VCaP (cell line): ENCODE data around the gene PRODH2.

Experiments
- H3K27ac ChIP-seq: fragments of 450-650 bp; 2 replicates; pipeline ENCODE4 v1.5.1; 2017
- TF ChIP-seq, protein P1 (sequence below): fragments of 450-650 bp; conservative IDR thresholded peaks from 2 replicates; pipeline ENCODE4 v1.5.1; 2017; ENCODE audit warnings: mild to moderate bottlenecking, moderate library complexity

The PRODH2 gene

DNA sequence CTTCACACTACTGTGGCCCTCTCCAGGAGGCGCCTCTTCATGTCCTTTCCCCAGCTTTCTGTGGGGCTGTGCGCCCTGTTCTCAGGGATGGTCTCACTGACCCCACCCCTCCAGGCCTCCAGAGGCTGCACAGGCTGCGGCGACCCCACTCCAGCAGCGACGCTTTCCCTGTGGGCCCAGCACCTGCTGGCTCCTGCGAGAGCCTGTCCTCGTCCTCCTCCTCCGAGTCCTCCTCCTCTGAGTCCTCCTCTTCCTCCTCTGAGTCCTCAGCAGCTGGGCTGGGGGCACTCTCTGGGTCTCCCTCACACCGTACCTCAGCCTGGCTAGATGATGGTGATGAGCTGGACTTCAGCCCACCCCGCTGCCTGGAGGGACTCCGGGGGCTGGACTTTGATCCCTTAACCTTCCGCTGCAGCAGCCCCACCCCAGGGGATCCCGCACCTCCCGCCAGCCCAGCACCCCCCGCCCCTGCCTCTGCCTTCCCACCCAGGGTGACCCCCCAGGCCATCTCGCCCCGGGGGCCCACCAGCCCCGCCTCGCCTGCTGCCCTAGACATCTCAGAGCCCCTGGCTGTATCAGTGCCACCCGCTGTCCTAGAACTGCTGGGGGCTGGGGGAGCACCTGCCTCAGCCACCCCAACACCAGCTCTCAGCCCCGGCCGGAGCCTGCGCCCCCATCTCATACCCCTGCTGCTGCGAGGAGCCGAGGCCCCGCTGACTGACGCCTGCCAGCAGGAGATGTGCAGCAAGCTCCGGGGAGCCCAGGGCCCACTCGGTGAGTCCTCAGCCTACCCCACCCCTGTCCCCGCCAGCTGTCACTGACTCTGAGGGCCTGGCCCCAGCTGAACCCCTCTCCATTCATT lies 26.1 kb downstream of the PRODH2 start:
- TF ChIP-seq, protein P1, sequence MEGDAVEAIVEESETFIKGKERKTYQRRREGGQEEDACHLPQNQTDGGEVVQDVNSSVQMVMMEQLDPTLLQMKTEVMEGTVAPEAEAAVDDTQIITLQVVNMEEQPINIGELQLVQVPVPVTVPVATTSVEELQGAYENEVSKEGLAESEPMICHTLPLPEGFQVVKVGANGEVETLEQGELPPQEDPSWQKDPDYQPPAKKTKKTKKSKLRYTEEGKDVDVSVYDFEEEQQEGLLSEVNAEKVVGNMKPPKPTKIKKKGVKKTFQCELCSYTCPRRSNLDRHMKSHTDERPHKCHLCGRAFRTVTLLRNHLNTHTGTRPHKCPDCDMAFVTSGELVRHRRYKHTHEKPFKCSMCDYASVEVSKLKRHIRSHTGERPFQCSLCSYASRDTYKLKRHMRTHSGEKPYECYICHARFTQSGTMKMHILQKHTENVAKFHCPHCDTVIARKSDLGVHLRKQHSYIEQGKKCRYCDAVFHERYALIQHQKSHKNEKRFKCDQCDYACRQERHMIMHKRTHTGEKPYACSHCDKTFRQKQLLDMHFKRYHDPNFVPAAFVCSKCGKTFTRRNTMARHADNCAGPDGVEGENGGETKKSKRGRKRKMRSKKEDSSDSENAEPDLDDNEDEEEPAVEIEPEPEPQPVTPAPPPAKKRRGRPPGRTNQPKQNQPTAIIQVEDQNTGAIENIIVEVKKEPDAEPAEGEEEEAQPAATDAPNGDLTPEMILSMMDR, result no peak
- no peak overlapping the region for H3K27ac ChIP-seq

DNA sequence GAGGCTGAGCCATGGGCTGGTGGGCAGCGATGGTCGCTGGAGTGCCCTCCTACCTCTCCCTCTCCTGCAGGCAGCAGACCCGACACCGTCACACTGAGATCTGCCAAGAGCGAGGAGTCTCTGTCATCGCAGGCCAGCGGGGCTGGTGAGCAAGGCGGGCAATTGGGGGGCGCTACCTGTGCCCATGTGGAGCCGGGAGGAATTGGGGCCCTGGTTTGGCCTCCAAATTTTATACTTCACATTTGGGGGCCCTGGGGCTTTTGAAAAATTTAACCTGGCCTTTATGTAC lies 27.4 kb downstream of the PRODH2 start:
- TF ChIP-seq, protein P1, result no peak
- no peak overlapping the region for H3K27ac ChIP-seq

DNA sequence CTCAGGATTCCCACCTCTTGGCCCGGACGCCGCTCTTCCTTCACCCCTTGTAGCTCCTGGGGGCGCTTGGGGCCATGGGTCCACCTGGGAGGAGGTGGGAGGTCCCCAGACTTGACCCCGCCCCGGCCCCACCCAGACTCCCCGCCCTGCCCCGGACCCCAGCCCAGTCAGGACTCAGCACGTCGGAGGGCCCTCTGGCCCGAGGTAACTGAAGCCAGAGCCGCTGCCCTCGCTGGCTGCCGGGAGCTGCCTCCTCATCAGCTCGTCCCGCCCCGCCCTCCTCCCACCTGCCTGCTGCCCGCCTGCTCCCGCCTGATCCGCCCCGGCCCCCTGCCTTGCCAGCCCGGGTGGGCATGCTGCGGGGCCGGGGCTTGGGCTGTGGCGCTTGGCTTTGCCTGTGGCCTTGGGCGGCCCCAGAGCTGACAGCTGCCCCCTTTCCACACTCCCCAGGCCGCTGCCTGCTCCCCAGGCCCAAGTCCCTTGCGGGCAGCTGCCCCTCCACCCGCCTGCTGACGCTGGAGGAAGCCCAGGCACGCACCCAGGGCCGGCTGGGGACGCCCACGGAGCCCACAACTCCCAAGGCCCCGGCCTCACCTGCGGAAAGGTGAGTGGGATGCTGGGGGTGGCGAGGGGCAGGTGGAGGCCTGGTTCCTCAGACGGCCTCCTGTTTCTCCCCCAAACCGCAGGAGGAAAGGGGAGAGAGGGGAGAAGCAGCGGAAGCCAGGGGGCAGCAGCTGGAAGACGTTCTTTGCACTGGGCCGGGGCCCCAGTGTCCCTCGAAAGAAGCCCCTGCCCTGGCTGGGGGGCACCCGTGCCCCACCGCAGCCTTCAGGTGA lies 27.9 kb downstream of the PRODH2 start:
- no peak overlapping the region for H3K27ac ChIP-seq
- TF ChIP-seq, protein P1, result no peak

DNA sequence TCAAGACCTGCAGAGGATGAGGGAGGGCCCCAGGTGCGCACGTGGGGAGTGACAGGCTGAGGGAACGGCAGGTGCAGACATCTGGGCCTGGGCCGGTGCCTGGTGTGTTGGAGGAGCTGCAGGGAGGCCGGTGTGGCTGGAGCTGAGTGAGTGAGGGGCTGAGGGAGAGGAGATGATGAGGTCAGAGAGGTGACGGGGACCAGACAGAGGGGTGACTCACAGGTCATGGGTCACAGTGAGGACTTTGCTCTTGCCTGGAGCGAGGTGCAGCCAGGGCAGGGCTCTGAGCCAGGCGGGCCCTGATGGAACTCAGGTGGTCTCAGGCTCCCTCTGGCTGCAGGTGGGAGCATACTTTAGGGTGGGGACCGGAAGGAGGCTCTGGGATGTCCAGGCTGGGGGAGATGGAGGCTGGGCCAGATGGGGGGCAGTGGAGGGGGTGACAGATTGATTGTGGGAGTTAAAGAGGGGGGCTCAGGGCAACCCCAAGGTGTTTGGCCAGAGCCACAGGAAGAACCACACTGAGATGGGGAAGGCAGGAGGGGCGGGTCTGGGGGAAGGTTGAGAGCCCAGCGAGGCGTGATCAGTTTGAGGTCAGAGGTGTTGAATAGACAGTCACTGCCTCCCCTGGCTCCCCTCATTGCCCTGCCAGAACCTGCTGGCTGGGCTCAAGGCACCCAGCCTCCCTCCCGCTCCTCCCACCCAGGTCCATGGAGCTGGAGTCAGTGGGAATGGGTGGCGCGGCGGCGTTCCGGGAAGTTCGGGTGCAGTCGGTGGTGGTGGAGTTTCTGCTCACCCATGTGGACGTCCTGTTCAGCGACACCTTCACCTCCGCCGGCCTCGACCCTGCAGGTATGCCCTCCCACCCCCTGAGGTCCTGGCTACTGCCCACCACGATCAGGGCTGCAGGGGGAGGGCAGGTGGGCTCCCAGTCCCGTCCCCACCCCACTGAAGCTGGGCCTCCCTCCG lies 28.9 kb downstream of the PRODH2 start:
- no peak overlapping the region for H3K27ac ChIP-seq
- TF ChIP-seq, protein P1, result no peak

DNA sequence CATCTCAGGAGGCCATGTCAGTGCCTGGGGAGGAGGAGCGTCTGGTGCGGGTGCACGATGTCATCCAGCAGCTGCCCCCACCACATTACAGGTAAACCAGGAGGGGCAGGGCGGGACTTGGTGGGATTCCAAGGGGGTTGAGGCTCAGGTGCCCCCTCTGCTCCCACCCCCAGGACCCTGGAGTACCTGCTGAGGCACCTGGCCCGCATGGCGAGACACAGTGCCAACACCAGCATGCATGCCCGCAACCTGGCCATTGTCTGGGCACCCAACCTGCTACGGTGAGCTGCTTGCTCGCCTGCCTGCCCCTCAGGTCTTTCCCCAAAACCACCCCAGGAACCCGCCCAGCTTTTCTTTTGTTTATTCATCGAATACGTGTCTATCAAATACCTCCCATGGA lies 30.1 kb downstream of the PRODH2 start:
- TF ChIP-seq, protein P1, result no peak
- H3K27ac ChIP-seq, result no peak overlapping the region

DNA sequence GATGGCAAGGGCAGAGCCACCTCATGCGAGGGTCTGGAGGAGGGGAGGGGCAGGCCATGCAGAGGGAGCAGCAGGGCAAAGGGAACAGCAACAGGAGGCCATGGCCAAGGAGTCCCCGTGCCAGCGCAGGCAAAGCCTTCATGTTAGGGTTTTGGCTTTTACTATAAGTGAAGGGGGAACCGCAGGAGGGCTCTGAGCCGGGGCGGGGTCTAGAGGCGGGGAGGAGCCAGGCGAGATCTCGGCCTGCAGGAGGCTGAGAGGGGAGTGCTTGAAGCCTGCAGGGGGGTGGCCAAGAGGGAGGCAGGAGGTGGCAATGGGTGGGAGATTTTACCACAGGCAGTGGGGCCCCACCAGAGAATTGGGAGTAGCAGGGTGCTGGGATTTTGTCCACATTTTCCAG lies 31.0 kb downstream of the PRODH2 start:
- no peak overlapping the region for H3K27ac ChIP-seq
- TF ChIP-seq, protein P1, result no peak

DNA sequence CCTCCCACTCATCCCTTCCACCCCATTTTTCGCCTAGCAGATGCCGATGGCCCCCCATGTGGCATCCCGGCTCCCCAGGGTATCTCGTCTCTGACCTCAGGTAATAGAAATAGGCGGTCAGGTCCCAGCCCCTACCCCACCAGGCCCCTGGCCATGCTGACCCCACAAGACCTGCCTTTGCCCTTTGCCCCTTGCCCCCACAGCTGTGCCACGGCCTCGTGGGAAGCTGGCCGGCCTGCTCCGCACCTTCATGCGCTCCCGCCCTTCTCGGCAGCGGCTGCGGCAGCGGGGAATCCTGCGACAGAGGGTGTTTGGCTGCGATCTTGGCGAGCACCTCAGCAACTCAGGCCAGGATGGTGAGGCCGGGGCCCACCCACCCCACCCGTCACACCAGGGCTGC lies 31.9 kb downstream of the PRODH2 start:
- TF ChIP-seq, protein P1, result no peak
- H3K27ac ChIP-seq, result no peak overlapping the region
